WERI-Rb-1 (cell line): ENCODE data around the gene CD8B.

Experiments used
- DNase-seq: peaks from one replicate; pipeline ENCODE4 v3.0.0-alpha.2; 2020
- H3K27ac ChIP-seq: fragments of 250-450 bp; sonication (Bioruptor Pico); 2 replicates; pipeline ENCODE4 v1.5.1; 2020; ENCODE audit warnings: mild to moderate bottlenecking, moderate library complexity
- H3K27me3 ChIP-seq: fragments of 250-450 bp; sonication (Bioruptor Pico); 2 replicates; pipeline ENCODE4 v1.5.1; 2021; ENCODE audit warnings: mild to moderate bottlenecking, low read depth, moderate library complexity; ENCODE audit not compliant: insufficient read depth, severe bottlenecking
- H3K36me3 ChIP-seq: fragments of 250-450 bp; sonication (Bioruptor Pico); 2 replicates; pipeline ENCODE4 v1.5.1; 2020; ENCODE audit warnings: mild to moderate bottlenecking, moderate library complexity
- H3K4me3 ChIP-seq: 2 replicates; pipeline ENCODE4 v1.5.1; 2011; ENCODE audit warnings: low read depth, mild to moderate bottlenecking, control low read depth, low read length
- H3K9me3 ChIP-seq: fragments of 250-450 bp; sonication (Bioruptor Pico); 2 replicates; pipeline ENCODE4 v1.5.1; 2021; ENCODE audit warnings: mild to moderate bottlenecking, moderate library complexity; ENCODE audit not compliant: severe bottlenecking
- CTCF ChIP-seq: IDR thresholded peaks from 2 replicates; pipeline ENCODE4 v1.5.1; 2011; ENCODE audit warnings: low read depth, mild to moderate bottlenecking, control low read depth, inconsistent platforms, low read length

The CD8B gene

GRCh38 chr2:86787736-86788135 is 74.0 kb downstream of the CD8B start:
- no peak overlapping the region for H3K27ac ChIP-seq
- no peak for DNase-seq
- H3K4me3 ChIP-seq, result no peak overlapping the region
- TF ChIP-seq CTCF, result no peak
- peaks cover 35% of the 10 kb centered on the region for H3K27me3 ChIP-seq
- H3K9me3 ChIP-seq, result no peaks in the 10 kb centered on the region
- no peaks in the 10 kb centered on the region for H3K36me3 ChIP-seq

GRCh38 chr2:86786001-86786536 is 75.6 kb downstream of the CD8B start:
- DNase-seq, result no peak
- Histone ChIP-seq H3K27ac (no peak overlapping the region), H3K36me3 (no peaks in the 10 kb centered on the region), H3K9me3 (no peaks in the 10 kb centered on the region), H3K4me3 (no peak overlapping the region), H3K27me3 (peaks cover 24% of the 10 kb centered on the region)
- no peak for TF ChIP-seq CTCF

- Histone ChIP-seq H3K27me3 (peaks cover 19% of the 10 kb centered on the region), H3K36me3 (no peaks in the 10 kb centered on the region), H3K27ac (no peak overlapping the region), H3K9me3 (no peaks in the 10 kb centered on the region), H3K4me3 (no peak overlapping the region)
- TF ChIP-seq CTCF, result no peak
- no peak for DNase-seq
Measured at GRCh38 chr2:86785456-86785855, 76.2 kb downstream of the CD8B start.

- no peak for DNase-seq
- H3K27ac ChIP-seq, result no peak overlapping the region
- no peak overlapping the region for H3K4me3 ChIP-seq
- peaks cover 3% of the 10 kb centered on the region for H3K27me3 ChIP-seq
- TF ChIP-seq CTCF, result no peak
- H3K36me3 ChIP-seq, result no peaks in the 10 kb centered on the region
- H3K9me3 ChIP-seq, result no peaks in the 10 kb centered on the region
Measured at GRCh38 chr2:86783615-86784339, 77.9 kb downstream of the CD8B start.

- no peaks in the 10 kb centered on the region for H3K36me3 ChIP-seq
- no peaks in the 10 kb centered on the region for H3K9me3 ChIP-seq
- TF ChIP-seq CTCF, result no peak
- no peak for DNase-seq
- no peak overlapping the region for H3K4me3 ChIP-seq
- H3K27me3 ChIP-seq, result no peaks in the 10 kb centered on the region
- H3K27ac ChIP-seq, result no peak overlapping the region
Measured at GRCh38 chr2:86782748-86783147, 78.9 kb downstream of the CD8B start.

- no peak for DNase-seq
- H3K27ac ChIP-seq, result no peak overlapping the region
- H3K4me3 ChIP-seq, result no peak overlapping the region
- TF ChIP-seq CTCF, result no peak
- no peaks in the 10 kb centered on the region for H3K9me3 ChIP-seq
- no peaks in the 10 kb centered on the region for H3K36me3 ChIP-seq
- no peaks in the 10 kb centered on the region for H3K27me3 ChIP-seq
Measured at GRCh38 chr2:86781363-86781762, 80.3 kb downstream of the CD8B start.
